C4-2B (cell line): ENCODE data around the gene IARS1.
A peak's percentile ranks its signal among the peaks of the same experiment; 100 is the strongest.

ENCODE experiments used
- H3K27ac ChIP-seq: fragments of 450-650 bp; 2 replicates; pipeline ENCODE4 v1.5.1; 2017
- CTCF ChIP-seq: fragments of 450-650 bp; conservative IDR thresholded peaks from 2 replicates; pipeline ENCODE4 v1.5.1; 2017; ENCODE audit warnings: mild to moderate bottlenecking
- ZFX ChIP-seq: fragments of 450-650 bp; IDR thresholded peaks from 2 replicates; pipeline ENCODE4 v1.6.1; 2017

Gene IARS1

GRCh38 chr9:92295827-92296258 lies 2.3 kb upstream of the IARS1 start:
- TF ChIP-seq CTCF (no peak), ZFX (no peak)
- H3K27ac ChIP-seq = no peak overlapping the region

- H3K27ac ChIP-seq = no peak overlapping the region
Observed at GRCh38 chr9:92295240-92295790, 1.8 kb upstream of the IARS1 start.

GRCh38 chr9:92294297-92294676 lies 790 bp upstream of the IARS1 start:
- H3K27ac ChIP-seq = peak overlapping the region; percentile 82
- no peak for TF ChIP-seq CTCF
- peak; percentile 31; the same call in 1 of the 2 replicates for TF ChIP-seq ZFX

More at GRCh38 chr9:92295240-92295790, 1.8 kb upstream of the IARS1 start:
- TF ChIP-seq CTCF (no peak), ZFX (no peak)

GRCh38 chr9:92293075-92293354 lies 482 bp downstream of the IARS1 start:
- TF ChIP-seq CTCF = no peak
- no peak for TF ChIP-seq ZFX
- H3K27ac ChIP-seq = peak overlapping the region; percentile 82

- peak overlapping the region; percentile 55 for H3K27ac ChIP-seq
- TF ChIP-seq CTCF = no peak
- TF ChIP-seq ZFX = no peak
Observed at GRCh38 chr9:92292338-92293074, 991 bp downstream of the IARS1 start.

GRCh38 chr9:92291577-92291976 lies 1.9 kb downstream of the IARS1 start:
- TF ChIP-seq CTCF (no peak), ZFX (no peak)
- 0 out of 2 replicates have a peak overlapping the region, but pooled peaks have one; percentile 55 for H3K27ac ChIP-seq

GRCh38 chr9:92290785-92291429 lies 2.6 kb downstream of the IARS1 start:
- TF ChIP-seq CTCF (no peak), ZFX (no peak)
- H3K27ac ChIP-seq = no peak overlapping the region
